ENCODE results near the gene NPC2. TPM values are rescaled to one million over a fixed set of nuclear protein-coding genes. Genes with fewer than 3 reads are reported as not detected.

The NPC2 gene
- total and polyA plus RNA-seq, 9 of the 15 experiments (the other 6 are each of a cell fraction or from before 2014, with no cell fraction given), result 16.6 to 74.1 (median 32.6) TPM

DNA sequence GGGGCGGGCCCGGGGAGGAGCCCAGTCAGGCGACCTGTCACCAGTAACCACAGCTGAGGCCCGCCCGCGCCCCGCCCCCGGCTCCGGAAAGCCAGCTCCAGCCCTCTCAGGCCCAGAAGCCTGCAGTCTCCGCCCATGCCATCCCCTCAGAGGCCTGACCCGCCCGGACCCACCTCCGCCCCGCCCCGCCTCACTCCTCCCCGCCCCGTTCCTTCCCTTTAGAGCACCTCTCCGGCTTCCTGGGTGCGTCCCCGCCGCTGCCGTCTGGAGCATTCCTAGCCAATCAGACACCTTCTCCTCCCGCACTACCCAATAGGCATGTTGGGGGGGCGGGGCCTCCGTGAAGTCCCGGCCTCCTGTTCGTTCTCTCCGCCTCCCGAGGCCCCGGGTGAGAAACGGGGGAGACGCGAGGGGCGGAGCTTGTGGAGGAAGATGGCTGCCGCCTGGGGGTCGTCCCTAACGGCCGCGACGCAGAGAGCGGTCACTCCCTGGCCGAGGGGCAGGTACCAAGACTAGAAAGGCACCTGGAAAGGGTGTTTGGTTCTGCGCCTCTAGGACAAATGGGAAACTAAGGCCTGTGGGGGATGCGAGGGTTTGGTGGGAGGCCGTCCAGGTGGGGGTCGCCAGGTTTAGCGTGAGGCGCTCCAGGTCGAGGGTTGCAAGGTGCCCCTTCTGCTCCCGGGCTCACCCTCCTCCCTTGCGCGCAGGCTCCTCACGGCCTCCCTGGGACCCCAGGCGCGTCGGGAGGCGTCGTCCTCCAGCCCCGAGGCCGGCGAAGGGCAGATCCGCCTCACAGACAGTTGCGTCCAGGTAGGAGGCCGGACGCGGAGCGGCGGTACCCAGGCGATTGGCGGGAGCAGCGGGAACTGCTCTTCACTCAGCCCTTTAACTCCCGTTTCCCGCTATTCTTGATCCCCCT is 497 bp upstream of the NPC2 start, which contains the start of gene ISCA2 (continued):
- TF ChIP-seq, protein P1, sequence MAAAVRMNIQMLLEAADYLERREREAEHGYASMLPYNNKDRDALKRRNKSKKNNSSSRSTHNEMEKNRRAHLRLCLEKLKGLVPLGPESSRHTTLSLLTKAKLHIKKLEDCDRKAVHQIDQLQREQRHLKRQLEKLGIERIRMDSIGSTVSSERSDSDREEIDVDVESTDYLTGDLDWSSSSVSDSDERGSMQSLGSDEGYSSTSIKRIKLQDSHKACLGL (CRISPR knock-in tag; IDR thresholded peaks at IDR 0.05; ENCODE audit: borderline replicate concordance, poor library complexity, severe bottlenecking), result no peak
- TF ChIP-seq SRSF7 (optimal IDR thresholded peaks at IDR 0.05; ENCODE audit: low read depth, low read length) (no peak), SAP30 (IDR thresholded peaks at IDR 0.05; ENCODE audit: borderline replicate concordance, insufficient read depth, low read depth, low read length, poor library complexity, severe bottlenecking) (peak; percentile 26), ZNF764 (CRISPR knock-in tag; IDR thresholded peaks at IDR 0.05; ENCODE audit: low read depth) (no peak), ZBTB17 (CRISPR knock-in tag; IDR thresholded peaks at IDR 0.05) (no peak), RAD21 (CRISPR knock-in tag; conservative IDR thresholded peaks at IDR 0.05 in 1 of 2, IDR thresholded peaks at IDR 0.05 in 1 of 2) (no peak), NRF1 (conservative IDR thresholded peaks at IDR 0.05 in 1 of 2, IDR thresholded peaks at IDR 0.05 in 1 of 2) (peak; percentile 35 to 46; a peak in 3 of 4 replicates), NR2F6 (CRISPR knock-in tag; IDR thresholded peaks at IDR 0.05) (no peak), ZZZ3 (IDR thresholded peaks at IDR 0.05) (no peak), BHLHE40 (IDR thresholded peaks at IDR 0.05; ENCODE audit: low read length) (peak; percentile 94; the same call in 1 of the 2 replicates), ZNF174 (CRISPR knock-in tag; IDR thresholded peaks at IDR 0.05) (no peak), HEY1 (CRISPR knock-in tag; IDR thresholded peaks at IDR 0.05; ENCODE audit: borderline replicate concordance) (no peak), TGIF2 (CRISPR knock-in tag; IDR thresholded peaks at IDR 0.05) (no peak), EZH2 (IDR thresholded peaks at IDR 0.05; ENCODE audit: borderline replicate concordance, low read depth, low read length) (no peak), ARID1B (IDR thresholded peaks at IDR 0.05) (no peak), BRCA1 (IDR thresholded peaks at IDR 0.05) (no peak), BRCA1 (CRISPR knock-in tag; IDR thresholded peaks at IDR 0.05) (no peak), ZNF583 (CRISPR knock-in tag; IDR thresholded peaks at IDR 0.05) (no peak), GTF2A2 (tag; IDR thresholded peaks at IDR 0.05) (no peak)
- TF ChIP-seq, protein P2, sequence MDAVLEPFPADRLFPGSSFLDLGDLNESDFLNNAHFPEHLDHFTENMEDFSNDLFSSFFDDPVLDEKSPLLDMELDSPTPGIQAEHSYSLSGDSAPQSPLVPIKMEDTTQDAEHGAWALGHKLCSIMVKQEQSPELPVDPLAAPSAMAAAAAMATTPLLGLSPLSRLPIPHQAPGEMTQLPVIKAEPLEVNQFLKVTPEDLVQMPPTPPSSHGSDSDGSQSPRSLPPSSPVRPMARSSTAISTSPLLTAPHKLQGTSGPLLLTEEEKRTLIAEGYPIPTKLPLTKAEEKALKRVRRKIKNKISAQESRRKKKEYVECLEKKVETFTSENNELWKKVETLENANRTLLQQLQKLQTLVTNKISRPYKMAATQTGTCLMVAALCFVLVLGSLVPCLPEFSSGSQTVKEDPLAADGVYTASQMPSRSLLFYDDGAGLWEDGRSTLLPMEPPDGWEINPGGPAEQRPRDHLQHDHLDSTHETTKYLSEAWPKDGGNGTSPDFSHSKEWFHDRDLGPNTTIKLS (IDR thresholded peaks at IDR 0.05; ENCODE audit: borderline replicate concordance, low read depth), result no peak
- TF ChIP-seq, protein P3, sequence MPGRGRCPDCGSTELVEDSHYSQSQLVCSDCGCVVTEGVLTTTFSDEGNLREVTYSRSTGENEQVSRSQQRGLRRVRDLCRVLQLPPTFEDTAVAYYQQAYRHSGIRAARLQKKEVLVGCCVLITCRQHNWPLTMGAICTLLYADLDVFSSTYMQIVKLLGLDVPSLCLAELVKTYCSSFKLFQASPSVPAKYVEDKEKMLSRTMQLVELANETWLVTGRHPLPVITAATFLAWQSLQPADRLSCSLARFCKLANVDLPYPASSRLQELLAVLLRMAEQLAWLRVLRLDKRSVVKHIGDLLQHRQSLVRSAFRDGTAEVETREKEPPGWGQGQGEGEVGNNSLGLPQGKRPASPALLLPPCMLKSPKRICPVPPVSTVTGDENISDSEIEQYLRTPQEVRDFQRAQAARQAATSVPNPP (IDR thresholded peaks at IDR 0.05; ENCODE audit: borderline replicate concordance, insufficient read depth, insufficient read length), result no peak
- TF ChIP-seq, protein P4, sequence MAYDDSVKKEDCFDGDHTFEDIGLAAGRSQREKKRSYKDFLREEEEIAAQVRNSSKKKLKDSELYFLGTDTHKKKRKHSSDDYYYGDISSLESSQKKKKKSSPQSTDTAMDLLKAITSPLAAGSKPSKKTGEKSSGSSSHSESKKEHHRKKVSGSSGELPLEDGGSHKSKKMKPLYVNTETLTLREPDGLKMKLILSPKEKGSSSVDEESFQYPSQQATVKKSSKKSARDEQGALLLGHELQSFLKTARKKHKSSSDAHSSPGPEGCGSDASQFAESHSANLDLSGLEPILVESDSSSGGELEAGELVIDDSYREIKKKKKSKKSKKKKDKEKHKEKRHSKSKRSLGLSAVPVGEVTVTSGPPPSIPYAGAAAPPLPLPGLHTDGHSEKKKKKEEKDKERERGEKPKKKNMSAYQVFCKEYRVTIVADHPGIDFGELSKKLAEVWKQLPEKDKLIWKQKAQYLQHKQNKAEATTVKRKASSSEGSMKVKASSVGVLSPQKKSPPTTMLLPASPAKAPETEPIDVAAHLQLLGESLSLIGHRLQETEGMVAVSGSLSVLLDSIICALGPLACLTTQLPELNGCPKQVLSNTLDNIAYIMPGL (CRISPR knock-in tag; IDR thresholded peaks at IDR 0.05), result no peak

Measured in K562 (cell line).